HepG2 (cell line): ENCODE data around the gene C17orf58. TPM values are rescaled to one million over a fixed set of nuclear protein-coding genes. Genes with fewer than 3 reads are reported as not detected.

ENCODE experiments used
- ATAC-seq: fragments of 200-7000 bp; cut with Tn5 transposase; 3 replicates; pipeline ENCODE4 v1.9.1; 2020; ENCODE audit warnings: mild to moderate bottlenecking, moderate library complexity
- BruUV-seq: library from RNA; stranded (reverse); fragments of 400-500 nt; replicated peaks from 2 replicates; lab custom pipeline; 2021; lab: Mats Ljungman, UMichigan
- CTCF ChIA-PET: fragments of 300-600 bp; formaldehyde crosslinking; extraction: SDS; loops from one replicate; lab custom pipeline; 2021; ENCODE audit warnings: low total read pairs, inconsistent platforms, low intra/inter-chr PET ratio; lab: Yijun Ruan, JAX
- POLR2A ChIA-PET: fragments of 350-600 bp; sonication (Branson Sonifier 250); formaldehyde crosslinking; loops from one replicate; lab custom pipeline; 2020; ENCODE audit warnings: antibody characterized with exemption, inconsistent platforms; lab: Yijun Ruan, JAX
- DNase-seq: peaks from one replicate; pipeline ENCODE4 v3.0.0-alpha.2; 2015; ENCODE audit warnings: low spot score
- FAIRE-seq: peaks from 3 replicates; lab custom pipeline; 2011; peaks lifted over from hg19 to GRCh38; lab: Jason Lieb, UNC
- H2AFZ ChIP-seq: one replicate; pipeline ENCODE4 v1.6.1; 2011; ENCODE audit warnings: low read length, inconsistent platforms
- H3K27ac ChIP-seq: fragments of 300-600 bp; 3 replicates; pipeline ENCODE4 v1.8.0; 2011; ENCODE audit warnings: mixed run types, mild to moderate bottlenecking, mixed read lengths, low read length, inconsistent platforms; ENCODE audit not compliant: insufficient read depth; ENCODE audit errors: extremely low read length
- H3K27me3 ChIP-seq, 2 experiments: fragments of 200-600 bp in 1 of 2; 2 replicates in 1 of 2; 3 replicates in 1 of 2; pipeline versions ENCODE4 v1.6.0 to v1.8.0; 2011; ENCODE audit warnings: low read length in 2 of 2, mild to moderate bottlenecking in 2 of 2, moderate library complexity in 2 of 2, inconsistent platforms in 1 of 2; ENCODE audit not compliant: insufficient read depth in 2 of 2, control insufficient read depth in 1 of 2
- H3K36me3 ChIP-seq, 2 experiments: fragments of 200-600 bp in 1 of 2; replicated peaks in 1 of 2; 2 replicates in 1 of 2; 3 replicates in 1 of 2; pipeline versions ENCODE4 v1.5.1 to v1.8.0; 2011; ENCODE audit warnings: low read length in 2 of 2, inconsistent platforms in 1 of 2; ENCODE audit not compliant: insufficient read depth in 2 of 2, control insufficient read depth in 1 of 2
- H3K4me1 ChIP-seq: 2 replicates; pipeline ENCODE4 v1.5.1; 2012; ENCODE audit warnings: low read length, inconsistent platforms; ENCODE audit not compliant: insufficient read depth
- H3K4me2 ChIP-seq: 2 replicates; pipeline ENCODE4 v1.6.0; 2011; ENCODE audit warnings: low read depth, low read length, inconsistent platforms
- H3K4me3 ChIP-seq, 3 experiments: fragments of 200-600 bp in 1 of 3; sonication (generic), shearing (Covaris generic) in 1 of 3; replicated peaks in 1 of 3; 2 replicates each; pipeline ENCODE4 v1.5.1; 2011 to 2016; ENCODE audit warnings: low read length in 3 of 3, inconsistent platforms in 2 of 3, low read depth in 2 of 3, mild to moderate bottlenecking in 2 of 3, control low read depth in 1 of 3, mixed read lengths in 1 of 3; ENCODE audit not compliant: insufficient read depth in 1 of 3
- H3K79me2 ChIP-seq: one replicate; pipeline ENCODE4 v1.6.1; 2011; ENCODE audit warnings: low read length, inconsistent platforms; ENCODE audit not compliant: insufficient read depth
- H3K9ac ChIP-seq: 2 replicates; pipeline ENCODE4 v1.6.0; 2011; ENCODE audit warnings: mild to moderate bottlenecking, low read depth, low read length, inconsistent platforms; ENCODE audit not compliant: insufficient read depth
- H3K9me3 ChIP-seq: 2 replicates; pipeline ENCODE4 v1.5.1; 2012; ENCODE audit warnings: mild to moderate bottlenecking, low read length
- H4K20me1 ChIP-seq: 2 replicates; pipeline ENCODE4 v1.6.0; 2011; ENCODE audit warnings: inconsistent platforms, mild to moderate bottlenecking, low read length, moderate library complexity; ENCODE audit not compliant: insufficient read depth
- ISX ChIP-seq: sonication (generic); formaldehyde crosslinking; conservative IDR thresholded peaks from 2 replicates; pipeline ENCODE4 v1.5.0; 2020; ENCODE audit warnings: missing genetic modification reagents
- NFATC3 ChIP-seq: sonication (generic); formaldehyde crosslinking; IDR thresholded peaks from 2 replicates; pipeline ENCODE4 v1.5.1; 2020; ENCODE audit warnings: mild to moderate bottlenecking, missing genetic modification reagents
- PCBP1 ChIP-seq: fragments of 200-400 bp; formaldehyde crosslinking; IDR thresholded peaks from 2 replicates; pipeline ENCODE4 v1.6.1; 2017; ENCODE audit warnings: mild to moderate bottlenecking, low read depth, low read length, borderline replicate concordance
- RFXAP ChIP-seq: sonication (generic); formaldehyde crosslinking; IDR thresholded peaks from 2 replicates; pipeline ENCODE4 v1.4.0; 2020; ENCODE audit warnings: missing genetic modification reagents, borderline replicate concordance
- RXRB ChIP-seq: IDR thresholded peaks from 2 replicates; pipeline ENCODE4 v1.6.1; 2016; ENCODE audit warnings: borderline replicate concordance, missing genetic modification reagents, missing compliant biosample characterization
- ZGPAT ChIP-seq: IDR thresholded peaks from 2 replicates; pipeline ENCODE4 v1.6.1; 2016; ENCODE audit warnings: mild to moderate bottlenecking
- ZNF30 ChIP-seq: sonication (generic); formaldehyde crosslinking; IDR thresholded peaks from 2 replicates; pipeline ENCODE4 v1.5.0; 2020; ENCODE audit warnings: mild to moderate bottlenecking, missing genetic modification reagents
- ZNF549 ChIP-seq: sonication (generic); formaldehyde crosslinking; IDR thresholded peaks from 2 replicates; pipeline ENCODE4 v1.5.0; 2020; ENCODE audit warnings: missing genetic modification reagents
- ZNF737 ChIP-seq: sonication (generic); formaldehyde crosslinking; IDR thresholded peaks from 2 replicates; pipeline ENCODE4 v1.5.0; 2020; ENCODE audit warnings: missing genetic modification reagents, mild to moderate bottlenecking, borderline replicate concordance
- ZNF878 ChIP-seq: sonication (generic); formaldehyde crosslinking; IDR thresholded peaks from 2 replicates; pipeline ENCODE4 v1.8.1; 2023; ENCODE audit warnings: mild to moderate bottlenecking, missing genetic modification reagents, moderate library complexity
- ZNF883 ChIP-seq: sonication (generic); formaldehyde crosslinking; IDR thresholded peaks from 2 replicates; pipeline ENCODE4 v1.5.1; 2020; ENCODE audit warnings: mild to moderate bottlenecking, missing genetic modification reagents; ENCODE audit errors: not compliant biosample characterization
- WGBS: methylation state at CpG from one replicate; pipeline ENCODE4 v1.1.6; 2017; ENCODE audit warnings: low lambda C conversion rate; 5-methylcytosine and 5-hydroxymethylcytosine counted together
- in situ Hi-C: cut with HindIII; loops from 2 replicates; pipeline ENCODE4 v1.10.0; 2017; ENCODE audit warnings: low pct_unique_long_range_greater_than_20kb; ENCODE audit not compliant: extremely low pct_ligation_motif_present
- intact Hi-C: fragments of 100-400 bp; cut with micrococcal nuclease; formaldehyde crosslinking; loops from one replicate; pipeline ENCODE4 v1.10.0; 2022; ENCODE audit not compliant: unreplicated experiment
- polyA plus RNA-seq, 8 experiments: library from polyadenylated mRNA; depleted of rRNA in 3 of 8; stranded (reverse) in 7 of 8; unstranded in 1 of 8; fragments of >200 nt; fragmentation: Illumina TruSeq in 4 of 8; extraction: Trizol in 4 of 8; gene quantifications; 2 replicates each; pipeline versions ENCODE4 v1.2.1 to v1.2.3, GENCODE V29; 2011 to 2016; ENCODE audit warnings: low read depth in 4 of 8, missing spikeins in 1 of 8, mixed read lengths in 1 of 8; ENCODE audit not compliant: insufficient read depth in 1 of 8
- total RNA-seq, 5 experiments: library from RNA; depleted of rRNA; stranded (reverse); fragments of >200 nt; fragmentation: Illumina TruSeq; extraction: Trizol; gene quantifications; 2 replicates each; pipeline ENCODE4 v1.2.3, GENCODE V29; 2016; ENCODE audit warnings: low read depth in 1 of 5
- TF ChIP-seq, protein P1 (sequence below): sonication (generic); formaldehyde crosslinking; IDR thresholded peaks from 2 replicates; pipeline ENCODE4 v1.5.0; 2020; ENCODE audit warnings: mild to moderate bottlenecking, missing genetic modification reagents, borderline replicate concordance
- TF ChIP-seq, protein P2 (sequence below), 2 experiments: sonication (generic) in 1 of 2; formaldehyde crosslinking in 1 of 2; IDR thresholded peaks; 2 replicates each; pipeline versions ENCODE4 v1.4.0 to v1.6.1; 2018 to 2020; ENCODE audit warnings: missing genetic modification reagents in 2 of 2, borderline replicate concordance in 1 of 2, low read depth in 1 of 2, mild to moderate bottlenecking in 1 of 2, missing biosample characterization in 1 of 2

C17orf58 gene
- total and polyA plus RNA-seq, 2 of the 13 experiments (the other 11 are each of a cell fraction or from before 2014, with no cell fraction given) = 15.6 to 15.8 TPM

GRCh38 chr17:68004201-68004600 lies 7.9 kb upstream of the C17orf58 start:
- Histone ChIP-seq H4K20me1 (no peaks in the 10 kb centered on the region), H3K27me3 (no peaks in the 10 kb centered on the region), H3K9me3 (no peaks in the 10 kb centered on the region), H3K4me1 (no peaks in the 10 kb centered on the region), H3K9ac (no peak overlapping the region), H3K4me2 (no peak overlapping the region), H2AFZ (no peak overlapping the region), H3K36me3 (no peaks in the 10 kb centered on the region), H3K27ac (no peak overlapping the region), H3K4me3 (no peak overlapping the region), H3K79me2 (no peaks in the 10 kb centered on the region)
- intact Hi-C loops = no loop called here
- ChIA-PET CTCF (no interaction called here), POLR2A (no interaction called here)
- no peak for FAIRE-seq
- 72% methylated on average over 3 of the region's 3 CpGs for WGBS
- DNase-seq = no peak
- in situ Hi-C loops = no loop called here
- ATAC-seq = no peak
- BruUV-seq = no TSS peak
- TF ChIP-seq NFATC3 (CRISPR knock-in tag) (no peak), ZNF549 (CRISPR knock-in tag) (no peak), PCBP1 (no peak), ISX (CRISPR knock-in tag) (no peak), ZNF883 (CRISPR knock-in tag) (no peak), ZNF30 (CRISPR knock-in tag) (no peak), ZNF878 (no peak), ZGPAT (no peak), RXRB (CRISPR knock-in tag) (no peak), RFXAP (CRISPR knock-in tag) (no peak), ZNF737 (CRISPR knock-in tag) (no peak)
- TF ChIP-seq, protein P1, sequence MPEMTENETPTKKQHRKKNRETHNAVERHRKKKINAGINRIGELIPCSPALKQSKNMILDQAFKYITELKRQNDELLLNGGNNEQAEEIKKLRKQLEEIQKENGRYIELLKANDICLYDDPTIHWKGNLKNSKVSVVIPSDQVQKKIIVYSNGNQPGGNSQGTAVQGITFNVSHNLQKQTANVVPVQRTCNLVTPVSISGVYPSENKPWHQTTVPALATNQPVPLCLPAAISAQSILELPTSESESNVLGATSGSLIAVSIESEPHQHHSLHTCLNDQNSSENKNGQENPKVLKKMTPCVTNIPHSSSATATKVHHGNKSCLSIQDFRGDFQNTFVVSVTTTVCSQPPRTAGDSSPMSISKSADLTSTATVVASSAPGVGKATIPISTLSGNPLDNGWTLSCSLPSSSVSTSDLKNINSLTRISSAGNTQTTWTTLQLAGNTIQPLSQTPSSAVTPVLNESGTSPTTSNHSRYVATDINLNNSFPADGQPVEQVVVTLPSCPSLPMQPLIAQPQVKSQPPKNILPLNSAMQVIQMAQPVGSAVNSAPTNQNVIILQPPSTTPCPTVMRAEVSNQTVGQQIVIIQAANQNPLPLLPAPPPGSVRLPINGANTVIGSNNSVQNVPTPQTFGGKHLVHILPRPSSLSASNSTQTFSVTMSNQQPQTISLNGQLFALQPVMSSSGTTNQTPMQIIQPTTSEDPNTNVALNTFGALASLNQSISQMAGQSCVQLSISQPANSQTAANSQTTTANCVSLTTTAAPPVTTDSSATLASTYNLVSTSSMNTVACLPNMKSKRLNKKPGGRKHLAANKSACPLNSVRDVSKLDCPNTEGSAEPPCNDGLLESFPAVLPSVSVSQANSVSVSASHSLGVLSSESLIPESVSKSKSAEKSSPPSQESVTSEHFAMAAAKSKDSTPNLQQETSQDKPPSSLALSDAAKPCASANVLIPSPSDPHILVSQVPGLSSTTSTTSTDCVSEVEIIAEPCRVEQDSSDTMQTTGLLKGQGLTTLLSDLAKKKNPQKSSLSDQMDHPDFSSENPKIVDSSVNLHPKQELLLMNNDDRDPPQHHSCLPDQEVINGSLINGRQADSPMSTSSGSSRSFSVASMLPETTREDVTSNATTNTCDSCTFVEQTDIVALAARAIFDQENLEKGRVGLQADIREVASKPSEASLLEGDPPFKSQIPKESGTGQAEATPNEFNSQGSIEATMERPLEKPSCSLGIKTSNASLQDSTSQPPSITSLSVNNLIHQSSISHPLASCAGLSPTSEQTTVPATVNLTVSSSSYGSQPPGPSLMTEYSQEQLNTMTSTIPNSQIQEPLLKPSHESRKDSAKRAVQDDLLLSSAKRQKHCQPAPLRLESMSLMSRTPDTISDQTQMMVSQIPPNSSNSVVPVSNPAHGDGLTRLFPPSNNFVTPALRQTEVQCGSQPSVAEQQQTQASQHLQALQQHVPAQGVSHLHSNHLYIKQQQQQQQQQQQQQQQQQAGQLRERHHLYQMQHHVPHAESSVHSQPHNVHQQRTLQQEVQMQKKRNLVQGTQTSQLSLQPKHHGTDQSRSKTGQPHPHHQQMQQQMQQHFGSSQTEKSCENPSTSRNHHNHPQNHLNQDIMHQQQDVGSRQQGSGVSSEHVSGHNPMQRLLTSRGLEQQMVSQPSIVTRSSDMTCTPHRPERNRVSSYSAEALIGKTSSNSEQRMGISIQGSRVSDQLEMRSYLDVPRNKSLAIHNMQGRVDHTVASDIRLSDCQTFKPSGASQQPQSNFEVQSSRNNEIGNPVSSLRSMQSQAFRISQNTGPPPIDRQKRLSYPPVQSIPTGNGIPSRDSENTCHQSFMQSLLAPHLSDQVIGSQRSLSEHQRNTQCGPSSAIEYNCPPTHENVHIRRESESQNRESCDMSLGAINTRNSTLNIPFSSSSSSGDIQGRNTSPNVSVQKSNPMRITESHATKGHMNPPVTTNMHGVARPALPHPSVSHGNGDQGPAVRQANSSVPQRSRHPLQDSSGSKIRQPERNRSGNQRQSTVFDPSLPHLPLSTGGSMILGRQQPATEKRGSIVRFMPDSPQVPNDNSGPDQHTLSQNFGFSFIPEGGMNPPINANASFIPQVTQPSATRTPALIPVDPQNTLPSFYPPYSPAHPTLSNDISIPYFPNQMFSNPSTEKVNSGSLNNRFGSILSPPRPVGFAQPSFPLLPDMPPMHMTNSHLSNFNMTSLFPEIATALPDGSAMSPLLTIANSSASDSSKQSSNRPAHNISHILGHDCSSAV = no peak
- TF ChIP-seq, protein P2, sequence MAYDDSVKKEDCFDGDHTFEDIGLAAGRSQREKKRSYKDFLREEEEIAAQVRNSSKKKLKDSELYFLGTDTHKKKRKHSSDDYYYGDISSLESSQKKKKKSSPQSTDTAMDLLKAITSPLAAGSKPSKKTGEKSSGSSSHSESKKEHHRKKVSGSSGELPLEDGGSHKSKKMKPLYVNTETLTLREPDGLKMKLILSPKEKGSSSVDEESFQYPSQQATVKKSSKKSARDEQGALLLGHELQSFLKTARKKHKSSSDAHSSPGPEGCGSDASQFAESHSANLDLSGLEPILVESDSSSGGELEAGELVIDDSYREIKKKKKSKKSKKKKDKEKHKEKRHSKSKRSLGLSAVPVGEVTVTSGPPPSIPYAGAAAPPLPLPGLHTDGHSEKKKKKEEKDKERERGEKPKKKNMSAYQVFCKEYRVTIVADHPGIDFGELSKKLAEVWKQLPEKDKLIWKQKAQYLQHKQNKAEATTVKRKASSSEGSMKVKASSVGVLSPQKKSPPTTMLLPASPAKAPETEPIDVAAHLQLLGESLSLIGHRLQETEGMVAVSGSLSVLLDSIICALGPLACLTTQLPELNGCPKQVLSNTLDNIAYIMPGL (CRISPR knock-in tag; IDR thresholded peaks at IDR 0.05; ENCODE audit: borderline replicate concordance in 1 of 2, low read depth in 1 of 2) = no peak
